Neural cell (in vitro differentiated cells): ENCODE measurements around the gene ATXN10. TPM values are rescaled to one million over a fixed set of nuclear protein-coding genes. Genes with fewer than 3 reads are reported as not detected.

Source experiments
- H2AFZ ChIP-seq: fragments of 200-600, 300-800 bp; sonication (generic), shearing (Covaris generic); 2 replicates; pipeline ENCODE4 v1.6.0; 2014; ENCODE audit warnings: low read depth, mild to moderate bottlenecking, antibody characterized with exemption, low read length, moderate library complexity
- H3F3A ChIP-seq: fragments of 200-600 bp; shearing (Covaris generic); 2 replicates; pipeline ENCODE4 v1.6.1; 2016; ENCODE audit warnings: mild to moderate bottlenecking, moderate library complexity, mixed read lengths, antibody characterized with exemption, low read length; ENCODE audit not compliant: insufficient read depth, poor library complexity, severe bottlenecking
- H3K27ac ChIP-seq: fragments of 200-600, 300-800 bp; sonication (generic), shearing (Covaris generic); 2 replicates; pipeline ENCODE4 v1.5.1; 2014; ENCODE audit warnings: mild to moderate bottlenecking, low read length, moderate library complexity
- H3K27me3 ChIP-seq: fragments of 300-800, 200-600 bp; sonication (generic), shearing (Covaris generic); 2 replicates; pipeline ENCODE4 v1.6.0; 2014; ENCODE audit warnings: mild to moderate bottlenecking, low read depth, low read length, moderate library complexity; ENCODE audit not compliant: insufficient read depth
- H3K36me3 ChIP-seq: fragments of 300-800, 200-600 bp; sonication (generic), shearing (Covaris generic); 2 replicates; pipeline ENCODE4 v1.5.1; 2014; ENCODE audit warnings: mild to moderate bottlenecking, antibody characterized with exemption, low read length, moderate library complexity; ENCODE audit not compliant: insufficient read depth
- H3K4me2 ChIP-seq: fragments of 300-800, 200-600 bp; sonication (generic), shearing (Covaris generic); 2 replicates; pipeline ENCODE4 v1.6.0; 2014; ENCODE audit warnings: mild to moderate bottlenecking, low read length
- H3K4me3 ChIP-seq: fragments of 300-800, 200-600 bp; sonication (generic), shearing (Covaris generic); 2 replicates; pipeline ENCODE4 v1.5.1; 2014; ENCODE audit warnings: mild to moderate bottlenecking, low read length, moderate library complexity
- H3K79me2 ChIP-seq: fragments of 200-600 bp; shearing (Covaris generic); replicated peaks from 2 replicates; pipeline ENCODE4 v1.6.0; 2014; ENCODE audit warnings: mild to moderate bottlenecking, low read length, moderate library complexity; ENCODE audit not compliant: insufficient read depth
- H3K9ac ChIP-seq: fragments of 300-800, 200-600 bp; sonication (generic), shearing (Covaris generic); 2 replicates; pipeline ENCODE4 v1.6.1; 2016; ENCODE audit warnings: mild to moderate bottlenecking, low read length, mixed read lengths
- H3K9me2 ChIP-seq: fragments of 200-600 bp; shearing (Covaris generic); 2 replicates; pipeline ENCODE4 v1.6.1; 2016; ENCODE audit warnings: mild to moderate bottlenecking, low read length, mixed read lengths; ENCODE audit not compliant: insufficient read depth
- H3K9me3 ChIP-seq: fragments of 200-600, 300-800 bp; sonication (generic), shearing (Covaris generic); 2 replicates; pipeline ENCODE4 v1.6.1; 2016; ENCODE audit warnings: mild to moderate bottlenecking, mixed run types, low read length, moderate library complexity, mixed read lengths
- H4K20me1 ChIP-seq: fragments of 200-600 bp; shearing (Covaris generic); 2 replicates; pipeline ENCODE4 v1.6.1; 2016; ENCODE audit warnings: mild to moderate bottlenecking, mixed run types; ENCODE audit not compliant: insufficient read depth
- EP300 ChIP-seq: fragments of 450-650 bp; conservative IDR thresholded peaks from 2 replicates; pipeline ENCODE4 v1.6.1; 2014; ENCODE audit warnings: antibody characterized with exemption, mild to moderate bottlenecking, moderate library complexity; ENCODE audit not compliant: poor library complexity, severe bottlenecking
- EZH2 ChIP-seq: fragments of 200-600, 300-800 bp; shearing (Covaris generic), sonication (generic); IDR thresholded peaks from 2 replicates; pipeline ENCODE4 v1.6.1; 2014; ENCODE audit warnings: antibody characterized with exemption, low read length, borderline replicate concordance, mild to moderate bottlenecking; ENCODE audit not compliant: insufficient read depth, poor library complexity, severe bottlenecking
- MXI1 ChIP-seq: fragments of 450-650 bp; conservative IDR thresholded peaks from 2 replicates; pipeline ENCODE4 v1.6.1; 2014; ENCODE audit warnings: antibody characterized with exemption, mild to moderate bottlenecking; ENCODE audit not compliant: poor library complexity, severe bottlenecking
- POLR2AphosphoS5 ChIP-seq: IDR thresholded peaks from 2 replicates; pipeline ENCODE4 v1.6.1; 2012
- RAD21 ChIP-seq: fragments of 450-650 bp; conservative IDR thresholded peaks from 2 replicates; pipeline ENCODE4 v1.6.1; 2014; ENCODE audit warnings: antibody characterized with exemption, mild to moderate bottlenecking, moderate library complexity
- SMC3 ChIP-seq: fragments of 450-650 bp; conservative IDR thresholded peaks from 2 replicates; pipeline ENCODE4 v1.6.1; 2014; ENCODE audit warnings: antibody characterized with exemption, mild to moderate bottlenecking, moderate library complexity; ENCODE audit not compliant: poor library complexity
- TAF1 ChIP-seq: IDR thresholded peaks from 2 replicates; pipeline ENCODE4 v1.6.1; 2012; ENCODE audit warnings: low read depth
- polyA plus RNA-seq: library from polyadenylated mRNA; depleted of rRNA; stranded (reverse); fragments of >200 nt; gene quantifications from 2 replicates; pipeline ENCODE4 v1.2.3, GENCODE V29; 2014
- TF ChIP-seq, protein P1 (sequence below): IDR thresholded peaks from 2 replicates; pipeline ENCODE4 v1.6.1; 2012; ENCODE audit warnings: borderline replicate concordance
- TF ChIP-seq, protein P2 (sequence below): fragments of 450-650 bp; IDR thresholded peaks from 2 replicates; pipeline ENCODE4 v1.5.1; 2014; ENCODE audit warnings: antibody characterized with exemption, mild to moderate bottlenecking, moderate library complexity; ENCODE audit not compliant: poor library complexity, severe bottlenecking

Gene ATXN10
- polyA plus RNA-seq, 1 donor from 2014 or later = 321 TPM

DNA sequence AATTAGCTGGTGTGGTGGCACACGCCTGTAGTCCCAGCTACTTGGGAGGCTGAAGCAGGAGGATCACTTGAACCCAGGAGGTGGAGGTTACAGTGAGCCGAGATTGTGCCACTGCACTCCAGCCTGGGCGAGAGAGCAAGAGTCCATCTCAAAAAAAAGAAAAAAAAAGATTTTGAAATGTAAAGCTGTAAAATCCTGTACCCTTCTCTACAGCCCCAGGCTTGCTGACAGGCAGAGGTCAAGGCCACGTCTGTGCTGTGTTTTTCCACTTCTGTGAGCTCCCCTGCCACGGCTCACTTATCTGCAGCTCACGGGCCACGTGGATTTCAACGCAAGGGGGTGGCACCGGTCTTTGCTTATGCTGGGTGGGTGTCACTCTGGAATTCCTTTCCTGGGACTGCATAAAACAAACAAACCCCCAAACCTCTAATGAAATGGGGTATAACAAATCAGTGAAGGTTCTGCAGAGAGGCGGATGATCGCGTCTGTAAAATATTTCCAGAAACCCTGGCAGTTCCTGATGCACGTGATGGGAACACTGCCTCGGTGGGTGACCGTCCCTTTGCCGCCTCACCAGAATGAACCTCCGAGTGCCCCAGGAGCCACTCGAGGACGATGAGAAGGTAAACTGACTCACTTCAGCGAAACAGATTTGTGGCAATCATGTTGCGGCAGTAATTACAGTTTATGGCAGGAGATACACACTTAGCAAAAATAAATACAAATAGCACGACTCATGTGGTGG lies 44.0 kb upstream of the ATXN10 start:
- Histone ChIP-seq H3F3A (no peaks in the 10 kb centered on the region), H3K9me3 (no peaks in the 10 kb centered on the region), H3K4me2 (no peak overlapping the region), H3K36me3 (no peaks in the 10 kb centered on the region), H3K27ac (no peak overlapping the region), H3K27me3 (no peaks in the 10 kb centered on the region), H3K79me2 (no peaks in the 10 kb centered on the region), H4K20me1 (no peaks in the 10 kb centered on the region), H3K4me3 (no peak overlapping the region), H3K9me2 (no peaks in the 10 kb centered on the region), H3K9ac (no peak overlapping the region), H2AFZ (no peak overlapping the region)
- TF ChIP-seq, protein P1, sequence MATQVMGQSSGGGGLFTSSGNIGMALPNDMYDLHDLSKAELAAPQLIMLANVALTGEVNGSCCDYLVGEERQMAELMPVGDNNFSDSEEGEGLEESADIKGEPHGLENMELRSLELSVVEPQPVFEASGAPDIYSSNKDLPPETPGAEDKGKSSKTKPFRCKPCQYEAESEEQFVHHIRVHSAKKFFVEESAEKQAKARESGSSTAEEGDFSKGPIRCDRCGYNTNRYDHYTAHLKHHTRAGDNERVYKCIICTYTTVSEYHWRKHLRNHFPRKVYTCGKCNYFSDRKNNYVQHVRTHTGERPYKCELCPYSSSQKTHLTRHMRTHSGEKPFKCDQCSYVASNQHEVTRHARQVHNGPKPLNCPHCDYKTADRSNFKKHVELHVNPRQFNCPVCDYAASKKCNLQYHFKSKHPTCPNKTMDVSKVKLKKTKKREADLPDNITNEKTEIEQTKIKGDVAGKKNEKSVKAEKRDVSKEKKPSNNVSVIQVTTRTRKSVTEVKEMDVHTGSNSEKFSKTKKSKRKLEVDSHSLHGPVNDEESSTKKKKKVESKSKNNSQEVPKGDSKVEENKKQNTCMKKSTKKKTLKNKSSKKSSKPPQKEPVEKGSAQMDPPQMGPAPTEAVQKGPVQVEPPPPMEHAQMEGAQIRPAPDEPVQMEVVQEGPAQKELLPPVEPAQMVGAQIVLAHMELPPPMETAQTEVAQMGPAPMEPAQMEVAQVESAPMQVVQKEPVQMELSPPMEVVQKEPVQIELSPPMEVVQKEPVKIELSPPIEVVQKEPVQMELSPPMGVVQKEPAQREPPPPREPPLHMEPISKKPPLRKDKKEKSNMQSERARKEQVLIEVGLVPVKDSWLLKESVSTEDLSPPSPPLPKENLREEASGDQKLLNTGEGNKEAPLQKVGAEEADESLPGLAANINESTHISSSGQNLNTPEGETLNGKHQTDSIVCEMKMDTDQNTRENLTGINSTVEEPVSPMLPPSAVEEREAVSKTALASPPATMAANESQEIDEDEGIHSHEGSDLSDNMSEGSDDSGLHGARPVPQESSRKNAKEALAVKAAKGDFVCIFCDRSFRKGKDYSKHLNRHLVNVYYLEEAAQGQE = no peak
- no peak for TF ChIP-seq TAF1
- no peak for TF ChIP-seq POLR2AphosphoS5
- no peak for TF ChIP-seq SMC3
- no peak for TF ChIP-seq RAD21
- no peak for TF ChIP-seq MXI1

DNA sequence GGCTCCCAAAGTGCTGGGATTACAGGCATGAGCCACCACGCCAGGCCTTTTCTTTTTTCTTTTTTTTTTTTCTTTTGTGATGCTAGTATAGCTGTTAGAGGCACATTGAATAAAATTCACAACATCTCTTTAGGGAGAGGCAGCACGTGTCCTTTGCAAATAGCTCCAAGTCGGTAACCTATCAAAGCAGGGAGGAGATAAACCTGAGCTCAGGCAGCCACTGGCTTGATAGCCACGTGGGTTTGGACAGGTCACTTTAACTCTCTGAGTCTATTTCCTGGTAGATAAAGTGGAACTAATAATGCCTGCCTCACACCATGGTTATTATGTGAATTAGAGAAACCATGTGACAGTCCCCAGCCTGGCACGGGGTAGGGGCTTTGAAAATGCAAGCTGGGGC lies 43.1 kb upstream of the ATXN10 start:
- no peaks in the 10 kb centered on the region for H3K27me3 ChIP-seq
- no peak overlapping the region for H2AFZ ChIP-seq
- no peak overlapping the region for H3K4me2 ChIP-seq
- no peak for TF ChIP-seq POLR2AphosphoS5
- no peak for TF ChIP-seq RAD21
- TF ChIP-seq, protein P1 = no peak
- no peak for TF ChIP-seq EP300
- no peak for TF ChIP-seq SMC3
- no peak for TF ChIP-seq EZH2
- no peak for TF ChIP-seq MXI1
- TF ChIP-seq TAF1 = no peak
- TF ChIP-seq, protein P2, sequence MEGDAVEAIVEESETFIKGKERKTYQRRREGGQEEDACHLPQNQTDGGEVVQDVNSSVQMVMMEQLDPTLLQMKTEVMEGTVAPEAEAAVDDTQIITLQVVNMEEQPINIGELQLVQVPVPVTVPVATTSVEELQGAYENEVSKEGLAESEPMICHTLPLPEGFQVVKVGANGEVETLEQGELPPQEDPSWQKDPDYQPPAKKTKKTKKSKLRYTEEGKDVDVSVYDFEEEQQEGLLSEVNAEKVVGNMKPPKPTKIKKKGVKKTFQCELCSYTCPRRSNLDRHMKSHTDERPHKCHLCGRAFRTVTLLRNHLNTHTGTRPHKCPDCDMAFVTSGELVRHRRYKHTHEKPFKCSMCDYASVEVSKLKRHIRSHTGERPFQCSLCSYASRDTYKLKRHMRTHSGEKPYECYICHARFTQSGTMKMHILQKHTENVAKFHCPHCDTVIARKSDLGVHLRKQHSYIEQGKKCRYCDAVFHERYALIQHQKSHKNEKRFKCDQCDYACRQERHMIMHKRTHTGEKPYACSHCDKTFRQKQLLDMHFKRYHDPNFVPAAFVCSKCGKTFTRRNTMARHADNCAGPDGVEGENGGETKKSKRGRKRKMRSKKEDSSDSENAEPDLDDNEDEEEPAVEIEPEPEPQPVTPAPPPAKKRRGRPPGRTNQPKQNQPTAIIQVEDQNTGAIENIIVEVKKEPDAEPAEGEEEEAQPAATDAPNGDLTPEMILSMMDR = no peak
- no peaks in the 10 kb centered on the region for H3K9me2 ChIP-seq
- H3K36me3 ChIP-seq = no peaks in the 10 kb centered on the region
- H3K4me3 ChIP-seq = no peak overlapping the region
- H3K9me3 ChIP-seq = no peaks in the 10 kb centered on the region
- no peaks in the 10 kb centered on the region for H3F3A ChIP-seq
- no peak overlapping the region for H3K9ac ChIP-seq
- no peaks in the 10 kb centered on the region for H4K20me1 ChIP-seq
- no peaks in the 10 kb centered on the region for H3K79me2 ChIP-seq
- H3K27ac ChIP-seq = no peak overlapping the region
